ENCODE measurements around the gene KIAA1143.

KIAA1143 gene

GRCh38 chr3:44761424-44762169, at the start of gene KIAA1143, which contains the start of gene KIF15:
TSS of gene KIAA1143 (minus strand) at chr3:44761619. CDS start at chr3:44761602, 17 bp downstream.
TSS of gene KIF15 (plus strand) at chr3:44761794. CDS start at chr3:44761866, 72 bp downstream.
- DNase-seq = peak; percentile 83

- no peak for DNase-seq
These were observed 44.5 kb upstream of the KIAA1143 start for GRCh38 chr3:44805960-44806359.

- no peak for DNase-seq
These were observed 41.9 kb upstream of the KIAA1143 start for GRCh38 chr3:44803298-44803697.

GRCh38 chr3:44802011-44802410, 40.6 kb upstream of the KIAA1143 start:
- no peak for DNase-seq

DNA sequence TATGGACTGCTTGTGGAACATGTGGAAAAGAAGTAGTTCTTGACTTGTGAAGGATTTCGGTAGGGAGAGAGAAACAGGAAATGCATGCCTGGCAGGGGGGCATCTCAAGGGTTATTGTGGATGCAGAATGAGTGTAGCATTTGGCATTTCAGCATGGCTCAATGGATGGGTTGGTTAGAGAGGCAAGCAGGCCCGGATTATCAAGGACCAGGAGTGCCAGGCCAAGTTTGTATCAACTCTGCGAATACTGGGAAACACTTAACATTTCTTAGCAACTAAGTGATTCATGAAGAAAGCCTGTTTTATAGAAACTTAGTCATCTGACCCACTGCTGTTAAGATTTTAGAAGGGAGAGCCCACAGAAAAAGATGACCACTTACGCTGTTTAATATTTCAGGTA, 33.8 kb upstream of the KIAA1143 start:
- no peak for DNase-seq

DNA sequence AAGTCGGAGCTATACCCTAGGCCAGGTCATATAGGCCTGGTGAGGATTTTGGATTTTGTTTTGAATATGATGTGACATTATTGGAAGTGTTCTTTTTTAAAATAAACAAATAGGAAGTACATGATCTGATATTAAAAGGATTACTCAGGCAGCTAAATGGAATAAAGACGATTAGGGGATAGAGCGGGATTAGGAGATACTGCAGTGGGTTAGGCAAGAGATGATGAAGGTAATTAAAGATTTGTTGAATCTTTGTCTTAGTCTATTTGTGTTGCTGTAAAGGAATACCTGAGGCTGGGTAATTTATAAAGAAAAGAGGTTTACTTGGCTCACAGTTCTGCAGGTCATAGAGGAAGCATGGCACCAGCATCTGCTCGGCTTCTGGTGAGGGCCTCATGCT, 21.5 kb upstream of the KIAA1143 start:
- no peak for DNase-seq

GRCh38 chr3:44772099-44772442, 10.7 kb upstream of the KIAA1143 start:
- DNase-seq = no peak

- no peak for DNase-seq
These were observed 10.1 kb upstream of the KIAA1143 start for GRCh38 chr3:44771424-44772098.

GRCh38 chr3:44764248-44764647, 2.8 kb upstream of the KIAA1143 start:
- no peak for DNase-seq

- no peak for DNase-seq
These were observed 1.3 kb upstream of the KIAA1143 start for GRCh38 chr3:44762690-44763089.

GRCh38 chr3:44762170-44762677, 805 bp upstream of the KIAA1143 start:
- DNase-seq = no peak

DNA sequence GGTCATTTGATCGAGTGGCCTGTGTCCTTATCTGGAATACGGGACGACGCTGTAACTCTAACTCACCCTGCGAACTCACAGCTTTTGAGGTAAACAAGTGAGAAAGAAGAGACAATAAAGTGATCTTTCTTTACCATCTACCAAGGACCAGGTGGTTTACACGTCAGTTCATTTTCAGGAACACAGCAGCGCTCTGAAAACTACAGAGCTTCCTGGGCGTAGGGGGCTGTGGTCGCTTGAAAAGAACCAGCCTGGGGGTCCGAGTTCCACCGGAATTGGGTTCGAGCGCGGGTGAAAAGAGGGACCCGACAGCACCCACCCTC, 357 bp downstream of the KIAA1143 start:
- DNase-seq = no peak

- DNase-seq = no peak
These were observed 26.7 kb downstream of the KIAA1143 start for GRCh38 chr3:44734646-44735168.

DNA sequence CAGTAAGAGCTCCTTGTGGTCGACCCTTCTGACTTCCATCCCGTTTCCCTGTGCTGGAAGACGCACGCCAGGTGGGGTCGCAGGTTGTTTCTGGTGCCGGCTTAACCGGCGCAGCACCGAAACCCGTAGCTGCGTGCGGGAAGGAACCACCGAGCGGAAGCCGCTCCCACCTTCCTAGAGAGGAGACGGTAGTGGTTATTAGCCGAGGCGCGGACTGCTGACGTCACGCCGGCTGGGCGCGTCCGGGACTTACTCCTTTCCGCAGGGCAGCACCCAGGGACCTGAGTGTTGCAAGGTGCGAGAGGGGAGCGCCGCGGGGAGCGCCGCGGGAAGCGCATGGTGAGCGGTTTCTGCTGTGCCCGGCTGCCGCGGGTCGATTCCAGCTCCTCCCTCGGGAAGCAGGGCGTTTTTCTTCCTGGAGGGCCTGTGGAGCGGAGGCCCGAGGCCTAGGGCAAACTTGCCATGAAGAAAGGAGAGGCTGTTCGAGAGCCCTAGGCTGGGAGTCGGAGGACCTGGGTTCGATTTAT, 32.0 kb downstream of the KIAA1143 start, which contains the start of gene ZNF501:
Gene ZNF501 (plus strand): TSS at position 252 of the 527 bp plus-strand sequence. CDS start 4,787 bp downstream, outside the sequence.
- DNase-seq = peak; percentile 39

- no peak for DNase-seq
These were observed 39.4 kb downstream of the KIAA1143 start for GRCh38 chr3:44722103-44722401.

DNA sequence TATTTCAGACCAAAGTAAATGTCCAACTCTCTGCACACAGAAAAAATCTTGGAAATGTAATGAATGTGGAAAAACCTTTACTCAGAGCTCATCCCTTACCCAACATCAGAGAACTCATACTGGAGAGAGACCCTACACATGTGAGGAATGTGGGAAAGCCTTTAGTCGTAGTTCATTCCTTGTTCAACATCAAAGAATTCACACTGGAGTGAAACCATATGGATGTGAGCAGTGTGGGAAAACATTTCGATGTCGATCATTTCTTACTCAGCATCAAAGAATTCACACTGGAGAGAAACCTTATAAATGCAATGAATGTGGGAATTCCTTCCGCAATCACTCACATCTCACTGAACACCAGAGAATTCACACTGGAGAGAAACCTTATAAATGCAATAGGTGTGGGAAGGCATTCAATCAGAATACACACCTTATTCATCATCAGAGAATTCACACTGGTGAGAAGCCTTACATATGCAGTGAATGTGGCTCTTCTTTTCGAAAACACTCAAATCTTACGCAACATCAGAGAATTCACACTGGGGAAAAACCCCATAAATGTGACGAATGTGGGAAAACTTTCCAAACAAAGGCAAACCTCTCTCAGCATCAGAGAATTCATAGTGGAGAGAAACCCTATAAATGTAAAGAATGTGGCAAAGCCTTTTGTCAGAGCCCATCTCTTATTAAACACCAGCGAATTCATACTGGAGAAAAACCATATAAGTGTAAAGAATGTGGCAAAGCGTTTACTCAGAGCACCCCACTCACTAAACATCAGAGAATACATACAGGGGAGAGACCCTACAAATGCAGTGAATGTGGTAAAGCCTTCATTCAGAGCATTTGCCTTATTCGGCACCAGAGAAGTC, 40.0 kb downstream of the KIAA1143 start:
- no peak for DNase-seq

DNA sequence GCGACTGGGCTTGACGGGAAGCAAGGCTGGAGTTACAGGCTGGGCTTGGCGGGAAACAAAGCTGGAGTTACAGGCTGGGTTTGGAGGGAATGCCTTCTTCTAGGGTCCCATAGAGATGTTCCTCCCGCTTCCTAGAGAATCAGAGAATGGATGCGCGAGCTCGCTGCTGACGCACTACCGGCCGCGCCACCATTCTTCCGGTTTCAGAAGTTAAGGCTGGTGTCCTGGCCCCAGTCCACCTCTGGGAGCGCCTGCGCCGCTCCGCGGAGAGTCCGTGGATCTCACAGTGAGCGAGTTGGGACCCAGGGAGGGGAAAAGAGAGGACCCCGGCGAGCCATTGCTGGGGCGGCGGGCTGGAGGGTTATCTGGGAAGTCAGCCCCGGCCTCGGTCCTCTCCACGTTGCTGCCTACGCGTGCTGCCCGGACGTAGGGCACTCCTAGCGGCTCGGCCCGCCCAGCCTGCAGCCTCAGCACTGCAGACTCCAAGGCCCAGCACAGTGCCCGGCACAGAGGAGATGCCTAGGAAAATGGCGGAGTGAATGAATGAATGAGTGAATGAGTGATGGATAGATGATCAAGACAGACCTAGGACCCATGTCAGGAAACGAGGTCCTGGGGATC, 48.9 kb downstream of the KIAA1143 start, which contains the start of gene ZNF502:
Gene ZNF502 (plus strand): TSS at position 206 of the 621 bp plus-strand sequence. CDS start 7,602 bp downstream, outside the sequence.
- peak; percentile 17 for DNase-seq
